Mesendoderm (in vitro differentiated cells): ENCODE data around the gene SYTL3.

Source experiments
- DNase-seq: peaks from one replicate; pipeline ENCODE4 v3.0.0; 2013
- H2AK5ac ChIP-seq: 2 replicates; pipeline ENCODE4 v1.6.1; 2013; ENCODE audit warnings: low read length, inconsistent platforms
- H2BK120ac ChIP-seq: 2 replicates; pipeline ENCODE4 v1.6.1; 2013; ENCODE audit warnings: low read depth, mild to moderate bottlenecking, low read length, moderate library complexity, mixed read lengths
- H2BK15ac ChIP-seq: replicated peaks from 2 replicates; pipeline ENCODE4 v1.6.1; 2013; ENCODE audit warnings: low read depth, mild to moderate bottlenecking, moderate library complexity
- H2BK5ac ChIP-seq: 2 replicates; pipeline ENCODE4 v1.6.1; 2013; ENCODE audit warnings: low read length, inconsistent platforms
- H3K18ac ChIP-seq: 2 replicates; pipeline ENCODE4 v1.6.1; 2013; ENCODE audit warnings: mild to moderate bottlenecking, low read length, mixed read lengths
- H3K23ac ChIP-seq: one replicate; pipeline ENCODE4 v1.6.1; 2013; ENCODE audit warnings: low read length
- H3K27ac ChIP-seq: 2 replicates; pipeline ENCODE4 v1.5.1; 2013; ENCODE audit warnings: low read depth, mild to moderate bottlenecking, inconsistent platforms, low read length, moderate library complexity
- H3K27me3 ChIP-seq: 2 replicates; pipeline ENCODE4 v1.6.1; 2013; ENCODE audit warnings: low read length, control low read depth, mild to moderate bottlenecking, inconsistent platforms; ENCODE audit not compliant: insufficient read depth, poor library complexity
- H3K36me3 ChIP-seq: 2 replicates; pipeline ENCODE4 v1.6.1; 2013; ENCODE audit warnings: low read length, inconsistent platforms; ENCODE audit not compliant: control insufficient read depth, insufficient read depth
- H3K4ac ChIP-seq: one replicate; pipeline ENCODE4 v1.6.1; 2013; ENCODE audit warnings: low read depth, mild to moderate bottlenecking, low read length, moderate library complexity
- H3K4me1 ChIP-seq: 2 replicates; pipeline ENCODE4 v1.6.1; 2013; ENCODE audit warnings: low read depth, low read length, inconsistent platforms; ENCODE audit not compliant: control insufficient read depth
- H3K4me2 ChIP-seq: 2 replicates; pipeline ENCODE4 v1.6.1; 2013; ENCODE audit warnings: low read length
- H3K4me3 ChIP-seq: 2 replicates; pipeline ENCODE4 v1.5.1; 2013; ENCODE audit warnings: mild to moderate bottlenecking, low read length
- H3K56ac ChIP-seq: one replicate; pipeline ENCODE4 v1.6.1; 2013; ENCODE audit warnings: low read length
- H3K79me1 ChIP-seq: 2 replicates; pipeline ENCODE4 v1.6.1; 2013; ENCODE audit warnings: low read length, inconsistent platforms
- H3K79me2 ChIP-seq: 2 replicates; pipeline ENCODE4 v1.6.1; 2013; ENCODE audit warnings: mild to moderate bottlenecking, low read length; ENCODE audit not compliant: control insufficient read depth, insufficient read depth
- H3K9ac ChIP-seq: 2 replicates; pipeline ENCODE4 v1.6.1; 2013; ENCODE audit warnings: low read length, inconsistent platforms
- H4K5ac ChIP-seq: one replicate; pipeline ENCODE4 v1.6.1; 2013; ENCODE audit warnings: low read length
- H4K8ac ChIP-seq: one replicate; pipeline ENCODE4 v1.6.1; 2013; ENCODE audit warnings: low read depth, mild to moderate bottlenecking, control low read depth, low read length, moderate library complexity
- WGBS: extraction: QIAGEN DNeasy Blood & Tissue Kit; methylation state at CpG from one replicate; pipeline ENCODE4 v1.1.7; 2013; ENCODE audit warnings: low lambda C conversion rate, missing lambda C conversion rate; ENCODE audit not compliant: insufficient coverage; ENCODE audit errors: extremely low coverage; 5-methylcytosine and 5-hydroxymethylcytosine counted together

The SYTL3 gene

DNA sequence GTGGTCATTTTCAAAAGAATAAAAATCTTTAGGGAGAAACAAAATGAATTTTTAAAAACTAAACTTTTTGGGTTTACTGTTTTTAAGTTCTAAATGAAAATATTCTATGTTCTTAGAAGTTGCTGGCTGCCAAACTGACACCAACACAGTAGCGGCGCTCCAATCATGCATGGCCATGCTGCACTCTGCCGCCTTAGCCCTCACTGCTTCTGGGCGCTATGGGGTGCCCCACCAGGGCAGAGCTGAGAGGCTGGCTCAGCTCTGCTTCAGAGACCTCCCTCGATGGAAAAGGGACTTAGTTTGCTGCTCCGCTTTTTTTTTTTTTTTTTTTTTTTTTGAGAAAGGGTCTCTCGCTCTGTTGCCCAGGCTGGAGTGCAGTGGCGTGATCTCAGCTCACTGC lies 148.5 kb downstream of the SYTL3 start:
- peaks cover 90% of the 10 kb centered on the region for H3K79me2 ChIP-seq
- H3K79me1 ChIP-seq: peaks cover 18% of the 10 kb centered on the region
- H4K8ac ChIP-seq: no peak overlapping the region
- no peak overlapping the region for H2BK15ac ChIP-seq
- H3K36me3 ChIP-seq: no peaks in the 10 kb centered on the region
- no peak overlapping the region for H3K56ac ChIP-seq
- no CpG with 5 or more reads among the region's 8 CpGs for WGBS
- no peak overlapping the region for H3K18ac ChIP-seq
- no peak overlapping the region for H3K9ac ChIP-seq
- H4K5ac ChIP-seq: no peak overlapping the region
- no peak overlapping the region for H3K4me3 ChIP-seq
- no peak overlapping the region for H3K4me2 ChIP-seq
- no peak overlapping the region for H3K23ac ChIP-seq
- no peak overlapping the region for H2BK120ac ChIP-seq
- no peak for DNase-seq
- no peak overlapping the region for H2AK5ac ChIP-seq
- no peak overlapping the region for H2BK5ac ChIP-seq
- no peak overlapping the region for H3K4ac ChIP-seq
- no peaks in the 10 kb centered on the region for H3K27me3 ChIP-seq
- H3K27ac ChIP-seq: no peak overlapping the region
- H3K4me1 ChIP-seq: peaks cover 2% of the 10 kb centered on the region

DNA sequence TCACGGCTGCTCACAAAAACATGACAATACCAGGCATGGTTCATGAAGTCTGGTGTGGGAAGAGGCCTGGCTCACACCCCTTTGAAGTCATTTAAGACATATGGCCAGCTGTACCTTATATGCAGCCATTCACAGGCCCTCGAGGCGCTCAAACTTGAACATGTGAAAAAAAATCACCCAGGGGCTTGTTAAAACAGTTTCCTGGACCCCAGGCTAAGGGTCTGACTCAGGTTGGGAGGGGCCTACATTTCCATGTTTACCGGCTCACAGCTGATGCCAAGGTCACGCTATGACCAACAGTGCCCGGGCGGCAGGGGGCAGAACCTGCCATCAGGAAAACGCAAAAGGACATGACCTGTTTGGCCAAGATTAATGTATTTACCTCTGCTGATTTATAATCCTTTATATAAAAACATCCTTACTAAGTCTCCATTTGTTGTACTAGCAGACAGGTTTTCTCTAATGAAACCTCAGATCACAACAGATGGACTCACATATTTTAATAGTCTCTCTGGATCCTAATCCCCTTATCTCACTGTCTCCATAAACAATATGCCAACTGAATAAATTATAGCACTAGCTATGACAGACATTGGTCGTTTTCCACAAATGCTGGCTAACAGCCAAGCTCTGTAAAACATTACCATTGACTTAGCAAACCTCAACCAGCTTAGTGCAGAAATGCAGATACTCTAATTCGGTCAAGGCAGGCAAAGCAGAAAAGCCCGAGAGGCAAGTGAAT lies 149.4 kb downstream of the SYTL3 start:
- no peak overlapping the region for H2BK120ac ChIP-seq
- no CpG with 5 or more reads among the region's 11 CpGs for WGBS
- no peak overlapping the region for H3K4ac ChIP-seq
- H3K18ac ChIP-seq: no peak overlapping the region
- peaks cover 16% of the 10 kb centered on the region for H3K79me1 ChIP-seq
- H3K79me2 ChIP-seq: peaks cover 88% of the 10 kb centered on the region
- H3K36me3 ChIP-seq: no peaks in the 10 kb centered on the region
- H2BK15ac ChIP-seq: no peak overlapping the region
- H3K9ac ChIP-seq: no peak overlapping the region
- no peak overlapping the region for H3K27ac ChIP-seq
- no peak overlapping the region for H3K4me2 ChIP-seq
- H4K5ac ChIP-seq: no peak overlapping the region
- peaks cover 7% of the 10 kb centered on the region for H3K4me1 ChIP-seq
- no peaks in the 10 kb centered on the region for H3K27me3 ChIP-seq
- DNase-seq: no peak
- H3K4me3 ChIP-seq: no peak overlapping the region
- H3K23ac ChIP-seq: peak overlapping the region; percentile 57
- no peak overlapping the region for H3K56ac ChIP-seq
- no peak overlapping the region for H2AK5ac ChIP-seq
- H2BK5ac ChIP-seq: no peak overlapping the region
- H4K8ac ChIP-seq: no peak overlapping the region

DNA sequence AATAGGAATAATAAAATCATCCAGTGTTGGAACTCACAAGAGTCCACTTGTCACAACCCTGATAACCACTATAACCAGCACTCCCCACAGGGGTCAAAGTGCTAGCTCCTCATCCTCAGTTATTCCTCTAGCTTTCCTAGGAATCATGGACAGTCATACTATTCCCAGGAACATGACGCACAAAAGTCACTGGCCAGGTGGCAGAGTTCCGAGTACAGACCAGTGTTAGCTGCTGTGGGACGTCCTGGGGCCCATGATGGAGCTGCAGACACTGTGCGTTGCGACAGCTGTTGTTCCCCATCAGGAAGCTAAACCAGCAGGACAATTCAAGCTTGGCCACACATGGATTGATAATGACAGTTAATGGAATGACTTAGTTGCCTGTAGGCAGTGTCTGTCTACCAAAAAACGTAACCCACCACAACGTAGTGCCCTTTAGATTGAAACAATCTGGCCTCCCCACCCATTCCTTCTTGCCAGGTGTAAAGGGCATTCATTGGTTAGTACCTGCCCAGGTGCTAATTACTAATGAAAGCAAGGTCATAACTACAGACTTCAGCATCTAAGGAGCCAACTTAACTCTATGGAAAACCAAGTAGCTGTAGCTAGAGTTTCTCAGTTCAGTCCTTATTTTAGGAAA lies 151.9 kb downstream of the SYTL3 start:
- Histone ChIP-seq H3K79me2 (peaks cover 83% of the 10 kb centered on the region), H3K18ac (no peak overlapping the region), H3K4me1 (peaks cover 8% of the 10 kb centered on the region), H3K56ac (no peak overlapping the region), H2BK15ac (no peak overlapping the region), H2BK5ac (no peak overlapping the region), H2AK5ac (no peak overlapping the region), H3K4me2 (no peak overlapping the region), H3K9ac (no peak overlapping the region), H3K27me3 (no peaks in the 10 kb centered on the region), H3K4me3 (no peak overlapping the region), H3K36me3 (no peaks in the 10 kb centered on the region), H2BK120ac (no peak overlapping the region), H4K8ac (no peak overlapping the region), H3K4ac (no peak overlapping the region), H3K27ac (no peak overlapping the region), H3K79me1 (peaks cover 5% of the 10 kb centered on the region), H4K5ac (no peak overlapping the region), H3K23ac (no peak overlapping the region)
- DNase-seq: no peak
- WGBS: no CpG with 5 or more reads among the region's 7 CpGs

DNA sequence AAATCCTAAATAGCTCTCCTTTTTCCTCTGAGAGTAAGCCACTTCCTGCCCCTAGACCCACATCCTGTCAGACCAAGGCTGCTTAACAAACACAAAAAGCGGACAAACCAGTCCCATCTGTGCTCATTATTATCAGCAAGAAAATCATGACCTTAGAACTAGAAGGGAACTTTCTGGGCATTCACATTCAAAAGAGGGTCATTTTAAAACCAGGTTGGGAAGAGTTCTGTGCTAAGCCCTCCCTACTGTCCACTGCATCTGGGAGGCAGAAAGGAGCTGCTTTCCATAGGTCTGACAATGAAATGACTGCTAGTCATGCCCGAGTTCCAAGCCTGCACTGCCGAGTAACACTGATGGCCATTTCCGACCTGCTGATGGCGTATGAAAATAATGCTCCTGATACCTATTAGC lies 153.9 kb downstream of the SYTL3 start:
- Histone ChIP-seq H2AK5ac (no peak overlapping the region), H3K9ac (peak overlapping the region; percentile 11), H2BK120ac (no peak overlapping the region), H3K27me3 (no peaks in the 10 kb centered on the region), H3K56ac (no peak overlapping the region), H3K4ac (no peak overlapping the region), H3K23ac (no peak overlapping the region), H3K79me2 (peaks cover 86% of the 10 kb centered on the region), H3K4me1 (peaks cover 20% of the 10 kb centered on the region), H2BK15ac (no peak overlapping the region), H4K8ac (no peak overlapping the region), H3K27ac (no peak overlapping the region), H3K4me3 (no peak overlapping the region), H3K4me2 (no peak overlapping the region), H3K36me3 (peaks cover 1% of the 10 kb centered on the region), H2BK5ac (peak overlapping the region; percentile 17), H3K18ac (no peak overlapping the region), H4K5ac (peak overlapping the region; percentile 33), H3K79me1 (peaks cover 8% of the 10 kb centered on the region)
- no CpG with 5 or more reads among the region's 5 CpGs for WGBS
- DNase-seq: peak; percentile 51

DNA sequence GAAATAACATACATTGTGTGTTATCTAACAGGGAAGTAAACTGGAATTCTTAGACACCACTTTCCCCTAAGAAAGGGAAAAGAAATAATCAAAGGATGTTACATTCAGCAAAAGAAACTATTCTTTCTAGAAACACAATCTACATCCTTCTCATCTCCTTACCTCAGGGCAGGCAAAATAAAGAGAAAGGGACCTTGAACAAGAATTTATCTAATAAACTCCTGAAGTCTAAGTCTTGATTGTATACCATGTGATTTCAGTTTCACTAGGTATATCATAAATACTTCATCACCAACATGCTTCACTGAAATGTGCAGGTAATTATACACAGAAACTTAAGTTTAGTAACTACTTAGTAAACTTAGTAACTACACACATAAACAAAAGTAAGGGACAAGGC lies 154.4 kb downstream of the SYTL3 start:
- no peak overlapping the region for H3K56ac ChIP-seq
- peaks cover 6% of the 10 kb centered on the region for H3K79me1 ChIP-seq
- H4K8ac ChIP-seq: no peak overlapping the region
- H3K4me1 ChIP-seq: peaks cover 20% of the 10 kb centered on the region
- H3K4me2 ChIP-seq: no peak overlapping the region
- H3K27me3 ChIP-seq: no peaks in the 10 kb centered on the region
- H3K4ac ChIP-seq: no peak overlapping the region
- H3K36me3 ChIP-seq: peaks cover 1% of the 10 kb centered on the region
- H4K5ac ChIP-seq: no peak overlapping the region
- no peak overlapping the region for H2AK5ac ChIP-seq
- H3K4me3 ChIP-seq: no peak overlapping the region
- no peak overlapping the region for H3K9ac ChIP-seq
- no peak overlapping the region for H2BK15ac ChIP-seq
- no peak overlapping the region for H3K18ac ChIP-seq
- peaks cover 86% of the 10 kb centered on the region for H3K79me2 ChIP-seq
- H3K23ac ChIP-seq: no peak overlapping the region
- H3K27ac ChIP-seq: no peak overlapping the region
- H2BK120ac ChIP-seq: no peak overlapping the region
- no peak for DNase-seq
- H2BK5ac ChIP-seq: no peak overlapping the region
